GM23248 (cell line): Measurements from ENCODE around the gene FAM124B.

Experiments used
- EZH2 ChIP-seq: fragments of 200-600 bp; sonication (generic); IDR thresholded peaks from 2 replicates; pipeline ENCODE4 v1.6.1; 2018; ENCODE audit warnings: antibody characterized with exemption, mild to moderate bottlenecking; ENCODE audit not compliant: insufficient read depth, poor library complexity, severe bottlenecking
- EZH2phosphoT487 ChIP-seq: fragments of 200-600 bp; sonication (generic); IDR thresholded peaks from 2 replicates; pipeline ENCODE4 v1.6.1; 2018; ENCODE audit warnings: antibody characterized with exemption, moderate library complexity, mild to moderate bottlenecking, low read depth; ENCODE audit not compliant: insufficient read depth

DNA sequence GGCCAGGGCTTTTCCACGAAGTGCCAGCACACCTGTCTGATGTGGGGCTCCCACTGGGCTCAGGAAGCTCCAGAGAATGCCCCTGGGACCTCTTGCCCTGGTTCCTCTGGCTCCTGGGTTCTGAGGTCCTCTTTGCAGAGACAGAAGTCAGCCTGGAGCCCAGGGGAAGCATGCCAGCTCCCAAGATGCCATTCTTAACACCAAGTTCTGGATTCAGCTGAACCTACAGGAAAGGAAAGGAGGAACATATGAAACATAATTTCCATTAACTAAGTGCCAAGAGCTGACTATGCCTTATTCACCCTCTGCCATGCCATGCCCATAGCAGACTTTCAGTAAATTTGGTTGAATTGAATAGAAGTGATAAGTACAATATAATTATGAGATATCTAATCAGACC lies 21.9 kb downstream of the FAM124B start:
- TF ChIP-seq EZH2phosphoT487: no peak
- no peak for TF ChIP-seq EZH2
